ENCODE results near the gene RIMS3.
"Not testable (repeated sequence)": the region's sequence is repeated elsewhere in the genome, so short reads cannot be mapped to it uniquely, and the experiment has no call there.

Gene RIMS3

GRCh38 chr1:40665335-40666171 lies at the start of gene RIMS3:
Gene RIMS3 (minus strand): TSS chr1:40665682. CDS start chr1:40641925, 23,757 bp downstream.
- DNase-seq (ENCODE audit: low read depth), result peak; percentile 77

DNA sequence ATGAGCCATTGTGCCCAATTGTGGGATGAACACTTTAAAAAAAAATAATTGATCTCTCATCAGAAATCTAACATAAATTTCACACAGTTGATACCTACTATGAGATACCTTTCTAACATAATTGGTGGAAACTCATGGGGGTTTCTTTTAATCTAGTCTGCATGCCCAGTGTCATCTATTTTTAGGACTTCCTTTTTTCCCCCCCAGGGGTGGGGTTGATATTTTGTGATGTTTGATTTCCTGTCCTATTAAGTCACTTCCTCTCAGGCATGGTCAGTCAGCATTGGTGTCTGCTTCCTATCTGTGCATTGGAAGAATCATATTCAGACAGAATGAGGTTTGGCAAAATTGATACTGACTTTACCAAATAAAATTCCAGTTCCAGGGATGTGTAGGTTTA lies 47.5 kb upstream of the RIMS3 start:
- no peak for DNase-seq (ENCODE audit: low read depth)

DNA sequence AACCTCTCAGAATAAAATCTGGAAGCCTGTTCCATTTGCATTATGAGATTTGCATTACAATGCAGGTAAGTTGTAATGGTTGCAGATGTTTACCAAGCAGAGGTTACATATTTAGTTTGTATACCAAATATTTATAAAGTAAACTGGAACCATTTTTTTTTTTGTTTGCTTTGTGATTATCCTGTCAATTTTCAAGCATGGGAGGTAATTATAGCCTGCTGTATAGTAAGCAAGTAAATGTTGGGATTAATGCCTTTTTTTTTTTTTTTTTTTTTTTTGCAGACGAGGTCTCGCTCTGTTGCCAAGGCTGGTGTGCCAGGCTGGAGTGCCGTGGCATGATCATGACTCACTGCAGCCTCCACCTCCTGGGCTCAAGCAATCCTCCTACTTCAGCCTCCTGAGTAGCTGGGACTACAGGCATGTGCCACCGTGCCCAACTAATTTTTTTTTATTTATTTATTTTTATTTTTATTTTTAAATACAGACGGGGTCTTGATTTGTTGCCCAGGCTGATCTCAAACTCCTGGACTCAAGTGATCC lies 47.0 kb upstream of the RIMS3 start:
- DNase-seq (ENCODE audit: low read depth), result no peak

DNA sequence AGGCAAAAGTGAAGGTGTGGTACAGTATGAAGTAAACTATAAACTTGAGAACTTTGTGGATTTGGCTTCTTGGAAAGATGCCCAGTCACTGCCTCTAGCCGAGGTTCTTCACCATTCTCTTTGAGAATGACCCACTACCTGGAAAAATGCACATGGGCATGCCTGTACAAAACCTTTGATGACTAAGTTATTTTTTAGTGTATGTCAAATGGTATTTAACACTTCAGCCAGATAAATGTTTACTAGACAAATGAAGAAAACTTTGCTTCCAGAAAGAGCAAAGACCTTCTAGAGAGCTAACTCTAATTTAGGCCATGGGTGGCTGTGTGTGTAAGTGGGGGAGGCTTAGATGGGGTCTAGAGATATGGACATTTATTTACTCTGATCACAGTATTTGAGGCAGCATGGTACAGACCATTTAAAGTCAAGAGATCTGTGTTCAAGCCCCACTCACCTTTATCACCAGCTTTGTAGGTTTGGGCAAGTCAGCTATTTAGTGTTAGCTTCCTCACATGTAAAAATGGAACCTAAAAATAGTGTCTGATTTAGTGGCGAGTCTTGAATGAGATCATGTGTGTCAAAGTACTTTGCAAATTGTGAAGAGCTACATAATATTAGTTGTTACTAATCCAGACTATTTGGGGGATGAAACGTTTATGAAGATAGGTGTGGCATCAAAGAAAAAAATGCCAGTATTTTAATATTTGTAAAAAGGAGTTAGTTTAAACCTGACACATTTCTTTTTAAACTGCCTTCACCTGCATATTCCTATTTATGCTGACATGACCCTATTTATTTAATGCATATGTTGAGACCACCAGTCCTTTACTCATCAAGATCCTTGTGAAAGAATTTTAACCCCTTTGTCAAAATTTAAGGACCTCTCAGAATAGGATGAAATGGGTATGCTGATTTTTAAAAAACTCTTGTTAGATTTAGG lies 46.3 kb upstream of the RIMS3 start:
- no peak for DNase-seq (ENCODE audit: low read depth)

GRCh38 chr1:40710581-40711315 lies 45.3 kb upstream of the RIMS3 start:
- no peak for DNase-seq (ENCODE audit: low read depth)

- DNase-seq (ENCODE audit: low read depth), result no peak
Measured at GRCh38 chr1:40709802-40710278, 44.4 kb upstream of the RIMS3 start.

- DNase-seq (ENCODE audit: low read depth), result peak; percentile 51
Measured at GRCh38 chr1:40709100-40709801, 43.8 kb upstream of the RIMS3 start.

DNA sequence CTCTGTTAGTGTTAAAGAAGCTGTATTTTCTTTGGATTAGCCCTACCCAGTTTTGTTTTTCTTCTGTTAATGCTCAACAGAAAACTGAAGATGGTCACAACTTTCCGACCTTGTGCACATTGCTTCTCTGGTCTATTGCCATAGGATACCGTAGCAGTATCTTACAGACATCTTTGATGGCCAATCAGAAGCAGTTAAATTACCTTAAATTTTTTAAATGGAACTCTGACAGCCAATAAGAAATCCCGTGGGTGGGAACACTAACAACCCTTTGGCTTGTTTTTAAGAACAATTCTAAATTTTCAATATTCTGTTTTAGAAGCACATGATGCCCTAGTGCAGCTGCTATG lies 43.2 kb upstream of the RIMS3 start:
- DNase-seq (ENCODE audit: low read depth), result no peak

GRCh38 chr1:40706626-40707025 lies 41.1 kb upstream of the RIMS3 start:
- DNase-seq (ENCODE audit: low read depth), result no peak

DNA sequence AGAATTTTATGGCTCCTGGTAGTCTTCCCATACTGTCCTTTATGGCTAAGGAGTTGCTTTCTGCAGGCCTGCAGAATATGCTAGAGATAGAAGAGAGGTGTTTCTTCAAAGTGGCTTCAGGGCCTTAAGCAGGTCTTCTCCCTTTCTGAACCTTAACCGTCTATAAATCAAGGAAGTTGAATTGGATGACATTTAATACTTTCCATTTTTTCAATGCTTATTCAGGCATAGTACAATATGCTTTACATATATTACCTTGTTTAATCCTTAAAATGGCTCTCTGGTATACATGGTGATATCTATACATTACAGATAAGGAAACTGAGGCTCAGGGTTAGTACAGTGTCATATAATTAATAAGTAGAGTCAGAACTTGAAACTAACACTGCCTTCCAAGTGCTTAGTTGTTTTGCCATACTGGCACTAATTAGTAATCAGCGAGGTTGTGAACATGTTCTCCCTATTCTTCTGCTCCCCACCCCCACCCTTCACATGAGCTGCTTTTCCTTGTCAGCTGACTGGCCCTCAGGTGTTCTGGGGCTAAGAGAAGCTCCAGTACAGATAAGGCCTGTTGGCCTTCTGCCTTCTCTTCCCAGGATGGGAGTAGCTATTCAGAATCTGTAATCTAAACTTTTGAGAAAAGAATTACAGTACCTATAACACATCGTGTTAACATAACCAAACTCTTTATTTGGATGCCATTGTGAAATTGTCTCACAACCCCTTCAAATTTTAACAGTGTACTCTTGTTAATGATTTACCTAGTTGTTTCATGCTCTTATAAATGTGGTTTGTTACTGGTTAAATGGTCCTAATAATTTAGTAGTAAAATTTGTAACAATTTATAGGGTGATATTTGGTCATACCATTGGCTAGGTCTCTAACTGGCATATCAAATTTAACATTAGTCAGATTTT lies 39.6 kb upstream of the RIMS3 start:
- no peak for DNase-seq (ENCODE audit: low read depth)

- no peak for DNase-seq (ENCODE audit: low read depth)
Measured at GRCh38 chr1:40703316-40703715, 37.8 kb upstream of the RIMS3 start.

DNA sequence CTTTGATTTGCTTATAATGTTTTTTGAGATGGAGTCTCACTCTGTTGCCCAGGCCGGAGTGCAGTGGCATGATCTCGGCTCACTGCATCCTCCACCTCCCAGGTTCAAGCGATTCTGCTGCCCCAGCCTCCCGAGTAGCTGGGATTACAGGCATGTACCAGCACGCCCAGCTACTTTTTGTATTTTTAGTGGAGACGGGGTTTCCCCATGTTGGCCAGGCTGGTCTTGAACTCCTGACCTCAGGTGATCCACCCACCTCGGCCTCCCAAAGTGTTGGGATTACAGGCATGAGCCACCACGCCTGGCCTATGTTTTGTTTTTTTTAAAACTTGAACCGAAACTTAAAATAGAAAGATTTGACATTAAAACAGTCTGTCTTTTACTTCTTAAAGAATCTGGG lies 37.3 kb upstream of the RIMS3 start:
- DNase-seq (ENCODE audit: low read depth), result not testable (repeated sequence)

- no peak for DNase-seq (ENCODE audit: low read depth)
Measured at GRCh38 chr1:40701684-40702083, 36.2 kb upstream of the RIMS3 start.

DNA sequence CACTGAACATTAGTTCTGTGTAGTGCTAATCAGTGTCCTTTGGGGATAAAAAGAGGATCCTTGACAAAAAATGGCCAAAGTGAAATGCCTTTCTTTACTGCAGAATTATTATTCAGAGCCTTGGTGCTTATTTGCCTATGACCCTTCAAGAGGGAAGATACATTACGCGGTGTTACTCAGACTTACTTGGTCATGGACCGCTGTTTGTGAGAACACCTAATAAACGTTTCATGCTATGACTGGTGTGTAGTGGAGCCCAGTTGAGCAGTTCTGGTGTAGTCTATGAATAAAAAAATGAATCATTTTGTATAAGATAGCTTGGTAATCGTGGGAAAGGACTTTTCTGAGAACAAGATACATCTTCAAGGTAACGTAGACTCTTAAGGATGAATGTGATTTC lies 34.3 kb upstream of the RIMS3 start:
- no peak for DNase-seq (ENCODE audit: low read depth)

GRCh38 chr1:40697436-40697835 lies 32.0 kb upstream of the RIMS3 start:
- no peak for DNase-seq (ENCODE audit: low read depth)

GRCh38 chr1:40696294-40696693 lies 30.8 kb upstream of the RIMS3 start:
- DNase-seq (ENCODE audit: low read depth), result no peak

GRCh38 chr1:40694353-40694874 lies 28.9 kb upstream of the RIMS3 start:
- DNase-seq (ENCODE audit: low read depth), result no peak

GRCh38 chr1:40693425-40693824 lies 27.9 kb upstream of the RIMS3 start:
- DNase-seq (ENCODE audit: low read depth), result no peak

DNA sequence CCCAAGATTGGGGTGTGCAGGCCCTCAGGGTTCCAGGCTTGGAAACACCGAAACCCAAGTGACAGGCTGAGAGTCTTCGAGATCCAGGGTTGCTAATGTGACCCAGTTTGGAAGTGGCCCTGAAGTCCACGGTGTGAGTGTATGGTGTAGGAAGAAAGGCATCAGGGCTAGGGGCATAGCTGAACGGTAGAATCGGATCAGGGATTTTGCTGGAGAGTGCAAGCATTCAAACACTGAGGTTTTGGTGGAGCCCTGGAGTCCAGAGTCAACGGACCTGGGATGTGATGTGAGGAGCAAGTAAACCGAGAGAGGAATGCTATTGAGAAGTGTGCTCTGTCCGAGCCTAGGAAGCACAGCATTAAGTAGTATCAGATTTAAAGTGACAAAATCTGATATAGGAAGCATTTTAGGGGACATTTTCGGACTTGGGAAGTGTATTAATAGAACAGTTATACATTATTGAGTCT lies 27.0 kb upstream of the RIMS3 start:
- DNase-seq (ENCODE audit: low read depth), result no peak
